Measurements from ENCODE around the gene REEP6.
"Not testable (repeated sequence)": the region's sequence is repeated elsewhere in the genome, so short reads cannot be mapped to it uniquely, and the experiment has no call there.

Gene REEP6

DNA sequence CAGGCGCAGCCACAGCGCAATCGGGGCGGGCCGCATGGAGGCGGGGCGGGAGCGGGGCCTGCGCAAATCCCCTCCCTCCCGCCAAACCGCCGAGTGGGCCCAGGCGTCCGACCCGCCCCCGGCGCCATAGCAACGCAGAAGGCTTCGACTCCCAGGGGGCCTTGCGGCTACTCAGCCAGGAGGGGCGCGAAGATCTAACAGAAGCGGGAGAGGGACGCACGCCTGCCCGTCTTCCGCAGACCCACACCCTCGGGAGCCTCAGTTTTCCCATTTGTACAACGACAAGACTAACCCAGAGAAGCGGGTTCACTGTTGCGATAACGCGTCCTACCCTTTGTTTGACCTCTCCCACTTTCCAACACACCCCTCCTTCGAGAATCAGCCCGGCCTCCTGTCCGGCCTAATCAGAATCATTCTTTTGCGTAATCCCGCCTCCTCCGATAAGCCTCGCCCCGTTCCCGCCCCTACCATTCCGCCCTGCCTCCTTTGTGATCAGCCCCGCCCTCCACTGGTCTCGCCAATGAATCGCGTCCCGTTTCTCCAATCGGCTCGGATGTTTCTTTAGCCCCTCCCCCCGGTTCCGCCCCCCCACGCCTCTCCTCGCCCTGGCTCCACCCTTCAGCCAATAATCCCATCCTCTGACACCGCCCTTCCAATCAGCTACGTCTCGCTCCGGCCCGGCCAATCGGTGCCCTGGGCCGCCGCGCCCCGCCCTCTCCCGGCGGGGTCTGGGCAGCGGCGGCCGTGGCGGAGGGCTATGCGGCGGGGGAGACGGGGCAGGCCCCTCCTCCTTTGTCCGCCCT is 469 bp upstream of the REEP6 start, which contains the start of gene PCSK4:
TSS of gene PCSK4 (minus strand) at position 40 of the 803 bp plus-strand sequence. CDS start at position 36, 4 bp downstream.
- peak; percentile 98 for DNase-seq (ENCODE audit: low spot score)

DNA sequence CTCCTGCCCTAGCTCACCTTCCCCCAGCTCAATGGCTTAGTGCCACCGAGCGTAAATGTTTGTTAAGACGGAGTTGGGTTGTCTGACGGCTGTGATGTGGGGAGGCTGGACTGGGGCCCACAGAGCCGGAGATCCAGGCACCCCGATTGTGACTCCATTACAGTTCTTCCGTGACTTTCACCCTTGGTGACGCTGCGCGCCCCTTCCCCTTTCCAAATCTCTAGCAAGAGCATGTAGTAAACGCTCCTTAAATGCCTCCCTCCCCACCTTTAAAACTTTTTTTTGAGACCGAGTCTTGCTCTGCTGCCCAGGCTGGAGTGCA is 829 bp downstream of the REEP6 start:
- DNase-seq (ENCODE audit: low spot score), result no peak

DNA sequence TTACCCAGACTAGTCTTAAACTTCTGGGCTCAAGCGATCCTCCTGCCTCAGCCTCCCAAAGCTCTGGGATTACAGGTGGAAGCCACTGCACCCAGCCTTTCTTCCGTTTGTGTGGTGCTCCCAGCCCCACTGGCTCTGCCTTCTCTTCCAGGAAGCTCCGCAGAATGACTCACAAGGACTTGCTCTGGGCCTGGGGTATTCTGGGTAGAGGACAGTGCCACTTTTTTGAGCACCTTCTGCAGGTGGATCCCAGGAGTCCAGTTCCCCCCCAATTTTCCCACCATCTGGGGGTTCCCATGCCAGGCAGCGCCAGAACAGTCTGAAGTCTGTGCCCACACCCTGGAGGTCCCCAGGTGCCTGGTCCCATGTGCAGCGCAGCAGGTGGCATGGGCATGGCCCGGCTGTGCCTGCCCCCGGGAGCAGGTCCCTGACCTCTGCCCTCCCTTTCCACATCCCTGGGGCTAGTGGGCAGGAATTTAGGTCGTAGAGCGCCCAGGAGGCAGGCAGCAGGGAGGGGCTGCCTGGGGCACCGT is 1.6 kb downstream of the REEP6 start:
- no peak for DNase-seq (ENCODE audit: low spot score)

DNA sequence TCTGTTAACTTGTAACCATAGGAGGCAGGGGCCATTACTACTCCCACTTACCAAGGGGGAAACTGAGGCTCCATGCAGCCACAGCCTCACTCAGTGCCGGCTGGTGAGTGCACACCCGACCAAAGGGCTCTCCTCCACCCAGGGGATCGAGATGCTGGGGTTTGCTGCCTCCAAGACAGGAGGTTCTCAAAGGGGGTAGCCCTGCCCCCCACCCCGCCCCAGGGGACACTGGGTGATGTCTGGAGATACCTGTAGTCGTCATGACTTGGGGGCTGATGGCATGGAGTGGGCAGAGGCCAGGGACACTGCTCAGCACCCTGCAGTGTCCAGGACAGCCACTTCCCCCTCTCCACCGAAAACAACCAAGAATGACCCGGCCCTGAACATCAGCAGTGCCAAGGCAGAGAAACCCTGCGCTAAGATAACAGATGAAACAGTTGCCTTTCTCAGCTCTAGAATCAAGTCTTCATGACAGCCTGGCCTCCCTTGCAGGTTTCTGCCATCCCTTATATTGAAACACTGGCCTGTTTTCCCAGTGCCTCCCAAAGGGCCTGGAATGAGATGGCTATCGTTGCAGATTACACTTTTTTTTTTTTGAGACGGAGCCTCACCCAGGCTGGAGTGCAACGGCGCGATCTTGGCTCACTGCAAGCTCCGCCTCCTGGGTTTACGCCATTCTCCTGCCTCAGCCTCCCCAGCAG is 3.3 kb downstream of the REEP6 start:
- no peak for DNase-seq (ENCODE audit: low spot score)

DNA sequence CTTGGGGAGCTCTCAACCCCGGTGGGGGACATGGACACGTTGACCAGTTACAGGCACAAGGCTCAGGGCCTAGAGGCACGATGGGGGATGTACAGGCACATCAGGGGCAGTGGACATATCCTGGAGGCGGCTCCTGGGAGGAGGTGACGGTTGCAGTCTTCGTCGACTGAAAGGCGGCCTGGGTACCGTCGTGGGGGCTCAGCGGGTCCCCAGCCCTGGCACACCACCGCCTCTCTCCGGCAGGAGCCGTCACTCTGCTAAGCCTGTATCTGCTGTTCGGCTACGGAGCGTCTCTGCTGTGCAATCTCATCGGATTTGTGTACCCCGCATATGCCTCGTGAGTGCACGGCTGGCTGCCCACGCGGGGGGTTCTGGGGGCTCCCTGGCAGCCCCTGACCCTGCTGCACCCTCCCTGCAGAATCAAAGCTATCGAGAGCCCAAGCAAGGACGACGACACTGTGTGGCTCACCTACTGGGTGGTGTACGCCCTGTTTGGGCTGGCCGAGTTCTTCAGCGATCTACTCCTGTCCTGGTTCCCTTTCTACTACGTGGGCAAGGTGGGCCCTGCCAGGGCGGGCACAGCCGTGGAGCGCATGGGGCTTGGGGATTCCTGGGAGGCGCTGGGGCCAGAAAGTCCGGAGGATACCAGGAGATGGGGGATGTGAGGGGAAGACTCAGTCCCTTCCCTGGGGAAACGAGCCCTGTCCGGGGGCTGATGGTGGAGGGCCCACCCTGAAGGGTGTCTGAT is 4.2 kb downstream of the REEP6 start:
- DNase-seq (ENCODE audit: low spot score), result no peak

DNA sequence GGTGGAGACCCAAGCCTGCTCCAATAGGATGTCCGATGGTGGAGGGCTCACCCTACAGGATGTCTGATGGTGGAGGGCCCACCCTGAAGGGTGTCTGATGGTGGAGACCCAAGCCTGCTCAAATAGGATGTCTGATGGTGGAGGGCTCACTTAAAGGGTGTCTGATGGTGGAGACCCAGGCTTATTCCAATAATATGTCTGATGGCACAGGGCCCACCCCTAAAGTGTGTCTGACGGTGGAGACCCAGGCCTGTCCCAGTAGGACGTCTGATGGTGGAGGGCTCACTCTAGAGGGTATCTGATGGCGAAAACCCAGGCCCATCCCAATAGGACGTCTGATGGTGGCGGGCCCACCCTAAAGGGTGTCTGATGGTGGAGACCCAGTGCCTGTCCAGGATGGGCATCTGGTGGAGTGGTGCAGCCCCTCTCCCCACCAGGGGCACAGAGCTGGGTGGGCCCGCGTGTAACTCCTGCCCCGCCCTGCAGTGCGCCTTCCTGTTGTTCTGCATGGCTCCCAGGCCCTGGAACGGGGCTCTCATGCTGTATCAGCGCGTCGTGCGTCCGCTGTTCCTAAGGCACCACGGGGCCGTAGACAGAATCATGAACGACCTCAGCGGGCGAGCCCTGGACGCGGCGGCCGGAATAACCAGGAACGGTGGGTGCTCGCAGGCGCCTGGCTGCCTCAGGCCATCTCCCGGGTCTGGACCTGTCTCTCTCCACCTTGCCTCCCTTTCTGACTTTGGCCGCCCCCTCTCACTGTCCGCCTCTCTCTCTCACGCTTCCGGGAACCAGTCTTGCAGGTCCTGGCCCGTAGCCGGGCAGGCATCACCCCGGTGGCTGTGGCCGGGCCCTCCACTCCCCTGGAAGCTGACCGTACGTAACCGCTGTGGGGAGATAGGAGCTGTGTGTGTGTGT is 5.1 kb downstream of the REEP6 start:
- no peak for DNase-seq (ENCODE audit: low spot score)

DNA sequence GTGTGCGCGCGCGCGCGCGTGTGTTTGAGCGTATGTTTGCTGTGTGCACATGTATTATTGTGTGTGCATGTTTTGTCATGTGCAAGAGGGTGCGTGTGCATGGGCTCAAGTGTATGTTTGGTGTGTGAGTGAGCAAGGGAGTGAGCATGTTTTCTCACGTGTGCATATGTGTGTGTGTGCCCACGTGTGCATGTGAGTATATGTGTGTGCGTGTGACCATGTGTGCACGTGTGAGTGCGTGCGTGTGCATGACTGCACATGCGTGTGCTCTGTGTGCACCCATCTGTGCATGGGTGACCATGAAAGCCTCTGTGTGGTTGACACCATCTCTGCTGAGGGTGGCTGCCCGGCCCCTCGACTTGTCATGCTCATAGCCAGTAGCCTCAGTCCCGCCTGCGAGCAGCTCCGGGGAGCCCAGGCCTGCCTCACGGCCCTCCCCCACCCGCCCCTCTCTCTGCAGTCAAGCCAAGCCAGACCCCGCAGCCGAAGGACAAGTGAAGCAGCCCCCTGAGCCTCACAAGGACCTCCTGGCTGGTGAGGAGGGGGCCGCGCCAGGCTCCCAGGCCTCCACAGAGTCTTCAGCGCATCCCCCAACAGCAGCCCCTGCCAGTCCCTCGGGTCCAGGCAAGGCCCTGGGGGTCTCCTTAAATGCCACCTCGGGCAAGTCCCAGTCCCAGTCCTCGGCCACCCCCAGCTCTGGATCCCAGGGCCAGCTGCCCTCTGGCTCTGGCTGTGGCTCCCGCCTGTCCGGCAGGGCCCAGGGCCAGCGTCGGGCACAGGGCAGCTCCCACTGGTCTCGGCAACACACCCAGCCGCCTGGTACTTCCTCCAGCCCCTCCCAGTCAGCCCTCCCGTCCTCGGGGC is 6.0 kb downstream of the REEP6 start:
- DNase-seq (ENCODE audit: low spot score), result no peak

DNA sequence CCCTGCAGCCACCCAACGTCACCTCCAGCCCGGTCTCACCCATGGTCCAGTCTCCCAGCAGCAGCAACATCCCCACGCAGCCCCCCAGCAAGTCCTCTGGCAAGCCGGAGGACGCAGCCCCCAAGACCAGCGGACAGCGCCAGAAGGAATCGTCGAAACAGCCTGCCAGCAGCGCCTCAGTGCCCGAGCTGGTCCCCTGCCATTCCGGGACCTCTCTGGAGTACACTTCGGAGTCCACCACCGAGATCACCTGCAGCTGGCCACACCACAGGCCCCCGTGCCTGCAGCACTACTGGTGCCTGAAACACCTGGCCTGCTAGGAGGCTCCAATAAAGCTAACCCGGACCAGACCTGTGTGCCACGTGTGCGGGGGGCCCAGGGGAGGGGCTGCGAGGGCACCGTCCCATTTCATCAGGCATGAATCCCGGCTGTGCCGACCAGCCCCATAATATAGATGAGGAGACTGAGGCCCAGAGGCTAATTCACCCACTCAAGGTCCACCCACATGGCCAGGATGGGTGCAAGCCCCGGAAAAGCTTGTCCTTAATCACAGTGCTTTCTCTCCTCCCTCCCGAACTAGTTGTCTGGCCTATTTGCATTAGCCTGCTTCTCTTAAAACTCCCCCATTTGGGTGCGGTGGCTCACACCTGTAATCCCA is 6.7 kb downstream of the REEP6 start:
- no peak for DNase-seq (ENCODE audit: low spot score)

DNA sequence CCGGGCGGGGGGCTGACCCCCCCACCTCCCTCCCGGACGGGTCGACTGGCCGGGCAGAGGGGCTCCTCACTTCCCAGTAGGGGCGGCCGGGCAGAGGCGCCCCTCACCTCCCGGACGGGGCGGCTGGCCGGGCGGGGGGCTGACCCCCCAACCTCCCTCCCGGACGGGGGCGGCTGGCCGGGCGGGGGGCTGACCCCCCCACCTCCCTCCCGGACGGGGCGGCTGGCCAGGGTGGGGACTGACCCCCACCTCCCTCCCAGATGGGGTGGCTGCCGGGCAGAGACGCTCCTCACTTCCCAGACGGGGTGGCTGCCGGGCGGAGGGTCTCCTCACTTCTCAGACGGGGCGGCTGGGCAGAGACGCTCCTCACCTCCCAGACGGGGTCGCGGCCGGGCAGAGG is 8.2 kb downstream of the REEP6 start:
- not testable (repeated sequence) for DNase-seq (ENCODE audit: low spot score)

DNA sequence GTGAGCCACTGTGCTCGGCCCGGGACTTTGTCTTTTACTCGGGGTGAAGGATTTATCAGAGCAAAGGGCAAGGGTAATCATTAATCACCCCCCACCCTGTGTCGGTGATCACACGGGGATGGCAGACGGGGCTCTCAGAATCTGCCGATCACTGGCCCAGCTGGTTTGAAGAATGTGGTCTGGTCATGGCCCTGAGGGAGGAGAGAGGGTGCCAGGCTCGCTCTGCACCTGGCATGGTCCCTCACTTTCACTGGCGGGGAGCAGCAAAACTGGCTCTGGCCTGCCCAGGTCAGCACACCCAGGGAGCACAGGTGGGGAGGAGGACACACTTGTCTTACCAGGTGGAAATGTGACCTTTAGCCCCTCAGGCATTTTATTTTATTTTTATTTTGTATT is 10.2 kb downstream of the REEP6 start:
- DNase-seq (ENCODE audit: low spot score), result no peak

DNA sequence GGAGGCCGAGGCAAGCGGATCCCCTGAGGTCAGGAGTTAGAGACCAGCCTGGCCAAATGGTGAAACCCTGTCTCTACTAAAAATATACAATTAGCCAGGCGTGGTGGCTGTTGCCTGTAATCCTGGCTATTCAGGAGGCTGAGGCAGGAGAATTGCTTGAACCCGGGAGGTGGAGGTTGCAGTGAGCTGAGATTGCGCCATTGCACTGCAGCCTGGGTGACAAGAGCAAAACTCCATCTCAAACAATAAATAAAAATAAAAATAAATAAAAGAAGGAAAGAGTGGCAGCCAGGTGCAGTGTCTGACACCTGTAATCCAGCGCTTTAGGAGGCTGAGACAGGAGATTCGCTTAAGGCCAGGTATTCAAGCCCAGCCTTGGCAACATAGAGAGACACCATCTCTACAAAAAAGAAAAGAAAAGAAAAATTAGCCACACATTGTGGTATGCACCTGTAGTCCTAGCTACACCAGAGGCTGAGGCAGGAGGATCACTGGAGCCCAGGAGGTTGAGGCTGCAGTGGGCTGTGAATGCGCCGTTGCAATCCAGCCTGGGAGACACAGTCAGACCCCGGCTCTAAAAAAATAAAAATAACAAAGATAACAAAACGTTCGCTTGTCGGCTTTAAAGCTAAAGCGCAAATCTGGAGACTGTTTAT is 11.6 kb downstream of the REEP6 start:
- no peak for DNase-seq (ENCODE audit: low spot score)

DNA sequence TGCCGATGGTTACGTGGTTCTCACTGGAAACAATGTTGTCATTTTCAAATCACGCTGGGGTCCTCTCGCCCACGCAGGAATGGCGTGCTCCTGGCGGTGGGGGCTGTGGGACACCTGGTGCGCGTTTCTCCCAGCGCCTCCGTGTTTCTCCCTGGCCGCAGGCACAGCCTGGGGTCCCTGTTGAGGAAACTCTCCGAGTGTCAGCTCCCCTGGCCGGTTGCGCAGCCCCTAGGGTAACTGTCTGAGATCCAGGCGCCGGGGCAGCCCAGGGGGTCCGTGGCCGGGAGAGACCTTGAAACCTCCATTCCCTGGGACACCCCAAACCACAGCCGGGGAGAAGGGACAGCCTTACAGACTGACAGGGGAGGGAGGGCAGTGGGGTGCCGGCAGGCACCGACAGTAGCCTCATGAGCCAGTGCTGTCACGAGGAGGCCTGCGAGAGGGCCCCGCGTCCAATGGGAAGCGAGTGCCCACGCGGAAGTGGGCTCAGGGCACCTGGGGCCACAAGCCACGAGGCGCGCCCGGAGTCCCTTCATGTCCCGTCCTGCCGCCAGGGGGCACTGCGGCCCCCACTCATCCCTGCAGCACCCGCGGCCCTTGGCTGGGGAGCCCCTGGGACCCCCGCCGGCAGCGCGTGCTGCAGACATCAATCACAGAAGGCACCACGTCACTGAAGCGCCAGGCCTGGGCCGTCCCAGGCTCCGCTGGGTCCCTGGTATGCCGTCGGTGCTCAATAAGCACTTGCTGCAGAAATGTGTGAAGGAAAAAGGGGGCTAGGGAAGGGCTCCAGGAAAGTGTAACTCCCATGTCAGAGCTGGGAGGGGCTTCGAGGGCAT is 12.3 kb downstream of the REEP6 start:
- peak; percentile 76 for DNase-seq (ENCODE audit: low spot score)

DNA sequence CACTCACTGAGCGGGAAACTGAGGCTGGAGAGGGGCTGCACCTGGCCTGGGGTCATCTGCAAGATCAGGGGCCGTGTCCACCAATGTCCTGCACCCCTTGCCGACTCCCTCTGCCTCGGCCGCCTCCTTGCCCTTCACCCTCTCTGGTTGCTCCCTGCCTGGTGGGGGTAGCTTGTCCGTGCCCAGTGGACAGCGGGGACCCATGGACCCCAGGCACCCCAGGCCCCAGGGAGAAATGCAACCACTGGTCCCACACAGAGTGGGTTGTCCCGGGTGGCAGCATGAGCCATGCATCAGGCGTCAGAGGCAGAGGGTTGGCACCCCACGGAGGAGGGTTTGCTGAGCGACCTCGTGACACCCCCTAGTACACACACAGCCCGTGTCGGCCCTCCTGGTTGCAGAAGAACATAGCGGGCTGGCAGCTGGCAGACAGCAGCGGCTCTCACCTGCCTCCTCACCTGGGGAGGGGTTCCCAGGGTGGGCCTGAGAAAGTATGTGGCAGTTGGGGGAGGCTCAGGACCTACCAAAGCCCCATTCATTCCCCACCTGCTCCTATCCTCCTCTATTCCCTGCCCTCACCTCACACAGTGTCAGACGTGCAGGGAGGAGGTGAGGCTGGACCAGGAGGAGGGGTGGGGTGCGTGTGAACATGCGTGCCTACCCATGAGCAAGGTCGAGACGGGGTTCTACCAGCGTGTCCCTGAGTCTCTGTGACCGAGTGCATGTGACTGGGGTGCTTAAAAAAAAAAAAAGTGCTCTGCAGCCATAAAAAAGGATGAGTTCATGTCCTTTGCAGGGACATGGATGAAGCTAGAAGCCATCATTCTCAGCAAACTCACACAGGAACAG is 13.2 kb downstream of the REEP6 start:
- no peak for DNase-seq (ENCODE audit: low spot score)

DNA sequence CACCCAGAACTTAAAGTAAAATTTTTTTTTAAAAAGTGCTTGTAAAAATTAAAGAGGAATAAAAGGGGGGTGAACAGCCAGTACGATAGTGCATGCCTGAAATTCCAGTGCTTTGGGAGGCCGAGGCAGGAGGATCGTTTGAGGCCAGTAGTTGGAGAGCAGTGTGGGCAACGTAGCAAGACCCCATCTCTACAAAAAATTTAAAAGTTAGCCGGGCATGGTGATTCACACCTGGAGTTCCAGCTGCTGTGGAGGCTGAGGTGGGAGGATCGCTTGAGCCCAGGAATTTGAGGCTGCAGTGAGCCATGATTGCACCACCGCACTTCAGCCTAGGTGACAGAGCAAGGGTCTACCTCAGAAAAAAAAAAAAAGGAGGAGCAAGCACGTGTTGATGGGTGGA is 14.0 kb downstream of the REEP6 start:
- DNase-seq (ENCODE audit: low spot score), result no peak

DNA sequence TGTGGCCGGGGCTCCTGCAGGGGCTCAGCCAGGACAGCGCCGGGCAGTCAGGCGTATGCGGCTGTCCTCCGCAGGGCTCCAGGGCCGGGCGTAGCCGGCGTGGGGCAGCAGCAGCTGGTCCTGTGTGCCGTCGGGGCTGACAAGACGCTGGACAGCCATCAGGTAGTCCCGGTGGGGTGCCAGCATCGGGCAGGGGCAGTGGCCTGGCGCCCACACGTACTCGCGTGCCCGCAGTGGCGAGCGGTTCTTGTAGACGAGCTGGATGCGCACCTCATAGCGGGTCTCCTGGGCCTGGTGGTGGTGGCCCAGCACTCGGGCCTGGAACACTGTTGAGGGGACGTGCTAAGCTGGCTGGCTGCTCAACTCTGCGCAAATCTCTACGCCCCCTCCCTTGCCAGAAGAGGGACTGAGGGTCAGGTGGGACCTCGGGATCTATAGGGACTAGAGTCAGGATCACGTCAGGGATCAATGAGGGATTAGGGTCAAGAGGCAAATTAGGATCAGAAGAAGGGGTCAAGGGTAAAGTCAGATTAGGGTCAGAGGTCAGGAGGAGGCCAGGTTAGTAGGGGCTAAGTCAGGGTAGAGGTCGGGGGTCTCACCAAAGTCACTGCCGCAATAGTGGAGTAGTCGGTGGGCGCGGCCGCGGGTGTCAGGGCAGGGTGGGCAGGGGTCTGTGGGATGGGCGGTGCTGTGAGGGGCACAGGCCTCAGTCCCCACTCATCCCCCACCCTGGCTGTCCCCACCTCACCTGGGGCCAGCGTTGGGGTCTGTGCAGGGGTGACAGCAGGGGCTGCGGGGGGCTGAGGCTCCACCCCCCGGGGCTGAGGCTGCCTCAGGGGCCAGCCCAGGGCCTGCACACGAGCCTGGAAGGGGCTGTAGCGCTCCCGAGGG is 15.3 kb downstream of the REEP6 start:
- DNase-seq (ENCODE audit: low spot score), result no peak

DNA sequence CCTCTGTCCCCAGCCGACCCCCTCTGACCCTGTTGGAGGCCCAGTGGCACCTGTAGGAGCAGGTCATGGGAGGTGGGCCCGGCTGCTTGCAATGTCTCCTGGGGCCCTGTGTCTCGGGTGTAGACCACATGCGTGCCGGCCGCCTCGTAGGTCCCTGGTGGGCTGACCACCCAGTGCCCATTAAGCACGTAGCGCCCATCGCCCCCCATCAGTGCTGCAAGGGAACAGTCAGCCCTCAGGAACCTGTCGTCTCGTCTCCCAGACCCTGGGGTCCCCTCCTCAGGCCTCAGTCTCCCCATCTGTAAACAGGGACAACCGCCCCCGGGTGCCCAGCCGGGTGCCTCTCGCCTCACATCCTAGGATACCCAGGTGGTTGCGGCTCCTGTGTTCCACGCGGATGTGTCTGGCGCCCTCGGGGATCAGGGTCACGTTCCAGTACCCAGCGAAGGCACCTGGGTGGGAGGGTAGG is 16.2 kb downstream of the REEP6 start:
- no peak for DNase-seq (ENCODE audit: low spot score)
